ENCODE measurements around the gene LDB3. TPM values are rescaled to one million over a fixed set of nuclear protein-coding genes. Genes with fewer than 3 reads are reported as not detected.

LDB3 gene
- total and polyA plus RNA-seq, 9 of the 15 experiments (the other 6 are each of a cell fraction or from before 2014, with no cell fraction given) = 0.03 TPM; not detected in 8

- TF ChIP-seq PRPF4 (IDR thresholded peaks at IDR 0.05; ENCODE audit: insufficient read depth, low read depth, low read length, poor library complexity, severe bottlenecking) = peak; percentile 25
- TF ChIP-seq, protein P1, sequence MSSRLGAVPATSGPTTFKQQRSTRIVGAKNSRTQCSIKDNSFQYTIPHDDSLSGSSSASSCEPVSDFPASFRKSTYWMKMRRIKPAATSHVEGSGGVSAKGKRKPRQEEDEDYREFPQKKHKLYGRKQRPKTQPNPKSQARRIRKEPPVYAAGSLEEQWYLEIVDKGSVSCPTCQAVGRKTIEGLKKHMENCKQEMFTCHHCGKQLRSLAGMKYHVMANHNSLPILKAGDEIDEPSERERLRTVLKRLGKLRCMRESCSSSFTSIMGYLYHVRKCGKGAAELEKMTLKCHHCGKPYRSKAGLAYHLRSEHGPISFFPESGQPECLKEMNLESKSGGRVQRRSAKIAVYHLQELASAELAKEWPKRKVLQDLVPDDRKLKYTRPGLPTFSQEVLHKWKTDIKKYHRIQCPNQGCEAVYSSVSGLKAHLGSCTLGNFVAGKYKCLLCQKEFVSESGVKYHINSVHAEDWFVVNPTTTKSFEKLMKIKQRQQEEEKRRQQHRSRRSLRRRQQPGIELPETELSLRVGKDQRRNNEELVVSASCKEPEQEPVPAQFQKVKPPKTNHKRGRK (tag; IDR thresholded peaks at IDR 0.05) = no peak
- TF ChIP-seq MXD1 (CRISPR knock-in tag; IDR thresholded peaks at IDR 0.05; ENCODE audit: borderline replicate concordance, poor library complexity, severe bottlenecking) = no peak
- peak; percentile 45; the same call in 1 of the 2 replicates for TF ChIP-seq ZBTB7A (IDR thresholded peaks at IDR 0.05; ENCODE audit: borderline replicate concordance, control insufficient read depth, low read depth, low read length)
- TF ChIP-seq TEAD2 (tag; IDR thresholded peaks at IDR 0.05) = no peak
- TF ChIP-seq RCOR1 (IDR thresholded peaks at IDR 0.05; ENCODE audit: borderline replicate concordance in 1 of 2, low read depth in 2 of 2, low read length in 2 of 2) = peak in 1 of 2 experiments; percentile 79; a peak in 2 of 4 replicates
- peak; percentile 19; the same call in 1 of the 2 replicates for TF ChIP-seq CXXC5 (CRISPR knock-in tag; IDR thresholded peaks at IDR 0.05)
- no peak for TF ChIP-seq NFXL1 (CRISPR knock-in tag; IDR thresholded peaks at IDR 0.05)
- peak; percentile 98 for TF ChIP-seq VEZF1 (CRISPR knock-in tag; IDR thresholded peaks at IDR 0.05)
- TF ChIP-seq, protein P2, sequence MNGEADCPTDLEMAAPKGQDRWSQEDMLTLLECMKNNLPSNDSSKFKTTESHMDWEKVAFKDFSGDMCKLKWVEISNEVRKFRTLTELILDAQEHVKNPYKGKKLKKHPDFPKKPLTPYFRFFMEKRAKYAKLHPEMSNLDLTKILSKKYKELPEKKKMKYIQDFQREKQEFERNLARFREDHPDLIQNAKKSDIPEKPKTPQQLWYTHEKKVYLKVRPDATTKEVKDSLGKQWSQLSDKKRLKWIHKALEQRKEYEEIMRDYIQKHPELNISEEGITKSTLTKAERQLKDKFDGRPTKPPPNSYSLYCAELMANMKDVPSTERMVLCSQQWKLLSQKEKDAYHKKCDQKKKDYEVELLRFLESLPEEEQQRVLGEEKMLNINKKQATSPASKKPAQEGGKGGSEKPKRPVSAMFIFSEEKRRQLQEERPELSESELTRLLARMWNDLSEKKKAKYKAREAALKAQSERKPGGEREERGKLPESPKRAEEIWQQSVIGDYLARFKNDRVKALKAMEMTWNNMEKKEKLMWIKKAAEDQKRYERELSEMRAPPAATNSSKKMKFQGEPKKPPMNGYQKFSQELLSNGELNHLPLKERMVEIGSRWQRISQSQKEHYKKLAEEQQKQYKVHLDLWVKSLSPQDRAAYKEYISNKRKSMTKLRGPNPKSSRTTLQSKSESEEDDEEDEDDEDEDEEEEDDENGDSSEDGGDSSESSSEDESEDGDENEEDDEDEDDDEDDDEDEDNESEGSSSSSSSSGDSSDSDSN (IDR thresholded peaks at IDR 0.05; ENCODE audit: borderline replicate concordance in 1 of 2, low read depth in 2 of 2, low read length in 2 of 2) = peak in 1 of 2 experiments; percentile 61; a peak in 1 of 4 replicates
- TF ChIP-seq, protein P3, sequence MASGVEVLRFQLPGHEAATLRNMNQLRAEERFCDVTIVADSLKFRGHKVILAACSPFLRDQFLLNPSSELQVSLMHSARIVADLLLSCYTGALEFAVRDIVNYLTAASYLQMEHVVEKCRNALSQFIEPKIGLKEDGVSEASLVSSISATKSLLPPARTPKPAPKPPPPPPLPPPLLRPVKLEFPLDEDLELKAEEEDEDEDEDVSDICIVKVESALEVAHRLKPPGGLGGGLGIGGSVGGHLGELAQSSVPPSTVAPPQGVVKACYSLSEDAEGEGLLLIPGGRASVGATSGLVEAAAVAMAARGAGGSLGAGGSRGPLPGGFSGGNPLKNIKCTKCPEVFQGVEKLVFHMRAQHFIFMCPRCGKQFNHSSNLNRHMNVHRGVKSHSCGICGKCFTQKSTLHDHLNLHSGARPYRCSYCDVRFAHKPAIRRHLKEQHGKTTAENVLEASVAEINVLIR (CRISPR knock-in tag; IDR thresholded peaks at IDR 0.05) = no peak
- TF ChIP-seq KDM2B (CRISPR knock-in tag; IDR thresholded peaks at IDR 0.05) = no peak
- TF ChIP-seq NONO (IDR thresholded peaks at IDR 0.05; ENCODE audit: low read depth in 2 of 2, low read length in 1 of 2) = peak in 1 of 2 experiments; percentile 42; a peak in 1 of 4 replicates
- no peak for TF ChIP-seq RBM34 (IDR thresholded peaks at IDR 0.05; ENCODE audit: borderline replicate concordance, insufficient read depth, low read length)
- peak in 1 of 2 experiments; percentile 59; a peak in 2 of 4 replicates for TF ChIP-seq MAZ (CRISPR knock-in tag; conservative IDR thresholded peaks at IDR 0.05 in 1 of 2, IDR thresholded peaks at IDR 0.05 in 1 of 2)
- peak; percentile 55 for TF ChIP-seq RBFOX2 (IDR thresholded peaks at IDR 0.05; ENCODE audit: low read depth, low read length)
- TF ChIP-seq FOXP1 (CRISPR knock-in tag; IDR thresholded peaks at IDR 0.05) = peak; percentile 34; the same call in 1 of the 2 replicates
Measured at GRCh38 chr10:86756511-86757112, 88.3 kb downstream of the LDB3 start, which contains the start of gene BMPR1A (continued).
